Smooth muscle cell of trachea (primary cell): Measurements from ENCODE around the gene PSME4. TPM values are rescaled to one million over a fixed set of nuclear protein-coding genes. Genes with fewer than 3 reads are reported as not detected.

Experiments used
- total RNA-seq: library from RNA; depleted of rRNA; stranded (reverse); fragments of >200 nt; gene quantifications from 2 replicates; pipeline ENCODE4 v1.2.1, GENCODE V29; 2014

The PSME4 gene
- 28.6 and 52.7 TPM in 2 replicates for total RNA-seq

GRCh38 chr2:53970724-53971602 lies at the start of gene PSME4:
Gene PSME4 (minus strand): TSS chr2:53970993. CDS start chr2:53970784, 209 bp downstream.

GRCh38 chr2:53859206-53860181 lies 111.3 kb downstream of the PSME4 start, which contains the start of gene GPR75:
Gene GPR75 (minus strand): TSS chr2:53859967. CDS start chr2:53854756, 5,211 bp downstream.

Other genes starting within 250 kb of the PSME4 start
- gene CHAC2, start 203.2 kb downstream of the PSME4 start, total RNA-seq: 0.83 and 5.5 TPM in 2 replicates
- gene ASB3, start 184.0 kb downstream of the PSME4 start, total RNA-seq: 21.3 and 35.1 TPM in 2 replicates
- gene ERLEC1, start 183.9 kb downstream of the PSME4 start, total RNA-seq: 142 and 206 TPM in 2 replicates
- 1.3 and 1.5 TPM in 2 replicates for gene GPR75, start 111.0 kb downstream of the PSME4 start, total RNA-seq
- gene ACYP2, start 144.6 kb upstream of the PSME4 start, total RNA-seq: 11.6 and 26.3 TPM in 2 replicates